GM12873 (cell line): ENCODE data around the gene IL1RAPL1.

Experiments used
- TF ChIP-seq, protein P1 (sequence below): IDR thresholded peaks from 2 replicates; pipeline ENCODE4 v1.5.1; 2012; ENCODE audit warnings: low read depth, mild to moderate bottlenecking, moderate library complexity, low read length, control low read depth; ENCODE audit not compliant: insufficient read depth; ENCODE audit errors: missing control alignments

Gene IL1RAPL1

DNA sequence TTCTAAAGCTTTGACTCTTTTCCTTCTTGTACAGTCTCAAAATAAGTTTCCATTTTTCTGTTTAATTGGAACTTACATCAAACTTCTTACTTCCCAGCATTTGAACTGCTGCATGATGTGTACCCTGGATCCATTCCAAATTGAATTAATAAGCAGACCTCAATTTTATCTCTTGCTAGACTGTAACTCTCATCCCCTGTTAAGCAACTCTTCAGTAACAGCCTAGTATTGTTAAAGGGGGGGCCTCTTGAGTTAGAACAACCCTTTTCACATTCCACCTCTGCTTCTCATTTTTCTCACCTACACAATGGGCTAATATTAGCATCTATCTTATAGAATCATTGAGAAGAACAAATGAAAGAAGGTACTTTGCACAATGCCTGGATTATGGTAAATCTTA is 169.4 kb downstream of the IL1RAPL1 start:
- TF ChIP-seq, protein P1, sequence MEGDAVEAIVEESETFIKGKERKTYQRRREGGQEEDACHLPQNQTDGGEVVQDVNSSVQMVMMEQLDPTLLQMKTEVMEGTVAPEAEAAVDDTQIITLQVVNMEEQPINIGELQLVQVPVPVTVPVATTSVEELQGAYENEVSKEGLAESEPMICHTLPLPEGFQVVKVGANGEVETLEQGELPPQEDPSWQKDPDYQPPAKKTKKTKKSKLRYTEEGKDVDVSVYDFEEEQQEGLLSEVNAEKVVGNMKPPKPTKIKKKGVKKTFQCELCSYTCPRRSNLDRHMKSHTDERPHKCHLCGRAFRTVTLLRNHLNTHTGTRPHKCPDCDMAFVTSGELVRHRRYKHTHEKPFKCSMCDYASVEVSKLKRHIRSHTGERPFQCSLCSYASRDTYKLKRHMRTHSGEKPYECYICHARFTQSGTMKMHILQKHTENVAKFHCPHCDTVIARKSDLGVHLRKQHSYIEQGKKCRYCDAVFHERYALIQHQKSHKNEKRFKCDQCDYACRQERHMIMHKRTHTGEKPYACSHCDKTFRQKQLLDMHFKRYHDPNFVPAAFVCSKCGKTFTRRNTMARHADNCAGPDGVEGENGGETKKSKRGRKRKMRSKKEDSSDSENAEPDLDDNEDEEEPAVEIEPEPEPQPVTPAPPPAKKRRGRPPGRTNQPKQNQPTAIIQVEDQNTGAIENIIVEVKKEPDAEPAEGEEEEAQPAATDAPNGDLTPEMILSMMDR: no peak

DNA sequence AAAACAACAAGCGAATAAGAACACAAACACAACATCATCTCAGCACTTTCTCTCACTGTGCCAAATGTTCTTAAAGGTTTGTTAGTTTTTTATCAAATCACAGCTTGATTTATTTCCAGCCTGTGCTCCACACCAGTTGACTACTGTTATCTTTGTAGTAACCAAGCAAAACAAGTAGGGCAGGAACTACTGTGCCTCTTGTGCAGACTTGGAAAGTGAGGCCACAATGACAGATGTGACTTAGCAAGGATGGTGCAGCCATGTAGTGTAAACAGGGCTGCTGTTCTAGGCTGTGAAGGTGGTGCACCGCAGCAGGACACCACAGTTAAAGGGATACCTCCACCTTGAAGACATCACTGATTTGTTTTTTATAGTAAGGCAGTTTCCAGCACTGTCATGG is 170.0 kb downstream of the IL1RAPL1 start:
- TF ChIP-seq, protein P1: no peak

DNA sequence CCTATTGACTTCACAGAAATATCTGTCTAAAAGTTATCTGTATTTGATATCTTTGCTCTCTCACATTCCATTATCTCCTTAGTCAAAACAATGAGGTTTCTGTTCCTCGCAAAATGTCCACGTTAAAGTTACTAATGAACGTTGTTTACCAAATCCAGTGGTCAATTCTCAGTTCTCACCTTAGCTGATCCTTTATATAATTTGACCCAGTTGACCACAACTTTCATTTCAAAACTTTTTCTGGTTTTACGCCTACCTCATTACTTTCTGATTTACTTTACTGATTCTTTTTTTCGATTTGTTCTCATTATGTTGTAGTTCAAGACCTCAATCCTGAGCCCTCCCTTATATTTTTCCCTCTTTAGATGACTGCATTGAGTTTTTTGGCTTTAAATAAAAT is 186.6 kb downstream of the IL1RAPL1 start:
- TF ChIP-seq, protein P1: no peak

DNA sequence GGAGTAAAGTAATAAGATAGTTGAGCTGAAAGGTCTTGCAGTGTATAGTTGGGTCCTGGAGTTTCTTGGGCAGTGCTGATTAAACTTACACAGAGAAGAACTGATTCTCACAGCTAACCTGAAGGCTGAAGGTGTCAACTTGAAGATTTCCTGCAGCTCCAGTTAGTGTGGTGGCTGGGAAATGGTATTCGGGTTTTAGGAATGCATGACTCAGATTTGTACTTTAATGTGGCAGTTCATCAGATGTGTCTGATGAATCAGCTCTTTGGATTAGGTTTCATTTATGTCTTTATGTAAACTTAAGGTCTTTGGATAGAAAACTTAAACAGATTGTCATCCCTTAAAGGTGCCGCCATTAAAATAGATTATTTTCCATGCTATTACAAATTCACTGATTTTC is 200.0 kb downstream of the IL1RAPL1 start:
- TF ChIP-seq, protein P1: no peak

DNA sequence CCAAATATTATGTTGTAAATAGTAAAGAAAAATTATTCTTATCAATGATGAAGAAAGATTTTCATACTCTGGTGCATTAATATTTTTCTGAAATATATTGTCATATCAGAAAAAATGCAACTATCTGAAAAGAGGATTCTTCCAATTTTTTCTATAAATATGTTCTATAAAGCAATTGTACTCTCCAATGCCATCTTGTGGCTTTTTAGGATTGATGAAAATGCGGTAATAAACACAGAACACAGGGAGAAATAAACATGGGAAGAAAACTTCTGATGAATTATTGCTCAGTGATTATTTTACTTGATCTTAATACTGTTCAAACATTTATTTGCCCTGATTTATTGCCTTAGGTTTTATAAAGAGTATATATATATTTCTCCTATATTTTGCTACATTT is 215.4 kb downstream of the IL1RAPL1 start:
- TF ChIP-seq, protein P1: no peak

DNA sequence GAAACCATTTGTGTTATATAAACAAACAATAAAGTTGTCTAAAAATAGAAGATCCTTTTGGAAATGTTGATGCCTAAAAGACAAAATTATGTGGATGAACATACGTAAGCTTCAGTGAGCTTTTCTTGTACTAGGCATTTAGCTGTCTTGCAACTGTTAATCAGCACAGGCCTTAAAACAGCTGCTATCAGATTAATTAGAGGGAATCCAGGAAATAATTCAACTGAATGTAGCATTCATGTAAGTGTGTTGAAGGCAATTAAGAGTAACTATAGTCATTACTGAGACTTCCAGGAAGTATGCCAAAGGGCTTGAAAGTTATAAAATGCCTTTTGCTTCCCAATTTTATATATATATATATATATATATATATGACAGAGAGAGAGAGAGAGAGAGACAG is 248.7 kb downstream of the IL1RAPL1 start:
- TF ChIP-seq, protein P1: no peak

DNA sequence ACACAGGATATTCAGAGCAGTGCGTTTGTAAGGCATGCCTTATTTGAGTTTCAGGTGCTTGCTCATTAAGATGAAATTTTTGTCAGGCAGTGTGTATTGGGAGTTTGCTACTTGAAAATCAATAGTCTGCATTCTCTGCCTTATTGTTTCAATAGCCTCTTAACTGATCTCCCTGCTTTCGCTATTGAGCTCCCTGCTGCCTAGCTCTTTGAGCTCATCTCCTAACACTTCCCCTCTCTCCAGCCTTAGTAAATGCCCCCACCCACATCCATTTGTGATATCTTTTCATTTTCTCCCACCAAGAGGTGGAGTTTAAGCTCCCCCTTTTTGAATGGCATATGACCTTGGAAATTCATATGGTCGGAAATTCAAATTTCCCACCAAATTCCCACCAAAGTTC is 256.6 kb downstream of the IL1RAPL1 start:
- TF ChIP-seq, protein P1: no peak

DNA sequence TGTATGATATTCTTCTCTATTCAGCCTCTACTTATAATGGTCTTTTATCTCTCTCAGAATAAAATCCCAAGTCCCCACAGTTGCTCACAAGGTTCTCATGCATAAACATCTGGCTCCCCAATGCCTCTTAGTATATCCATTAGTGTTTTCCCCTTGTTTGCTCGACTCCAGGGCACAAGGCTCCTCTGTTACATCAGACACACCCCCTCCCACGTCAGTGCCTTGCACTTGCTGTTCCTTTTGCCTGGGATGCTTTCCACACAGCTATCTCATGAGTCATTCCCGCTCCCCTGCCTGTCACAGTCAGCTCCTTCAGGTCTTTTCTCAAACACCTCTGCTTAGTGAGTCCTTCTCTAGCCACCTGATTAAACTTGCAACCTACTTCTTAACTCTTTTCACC is 260.2 kb downstream of the IL1RAPL1 start:
- TF ChIP-seq, protein P1: no peak
